ENCODE results near the gene SUV39H1.

Gene SUV39H1

GRCh38 chrX:48665991-48666390, 30.5 kb upstream of the SUV39H1 start:
- TF ChIP-seq FOXP2 (optimal IDR thresholded peaks at IDR 0.05; ENCODE audit: borderline replicate concordance, extremely low read depth, extremely low read length, insufficient read depth) (no peak), TAF1 (IDR thresholded peaks at IDR 0.05; ENCODE audit: borderline replicate concordance, insufficient read depth, low read length) (no peak), POLR2AphosphoS5 (IDR thresholded peaks at IDR 0.05; ENCODE audit: low read depth, low read length) (no peak), SIN3A (IDR thresholded peaks at IDR 0.05; ENCODE audit: borderline replicate concordance, insufficient read depth, low read length) (no peak), REST (IDR thresholded peaks at IDR 0.05; ENCODE audit: insufficient read depth in 1 of 2, low read depth in 2 of 2, low read length in 2 of 2) (no peak)

GRCh38 chrX:48666649-48667048, 29.9 kb upstream of the SUV39H1 start:
- TF ChIP-seq POLR2AphosphoS5 (IDR thresholded peaks at IDR 0.05; ENCODE audit: low read depth, low read length) = no peak
- no peak for TF ChIP-seq FOXP2 (optimal IDR thresholded peaks at IDR 0.05; ENCODE audit: borderline replicate concordance, extremely low read depth, extremely low read length, insufficient read depth)
- TF ChIP-seq REST (IDR thresholded peaks at IDR 0.05; ENCODE audit: insufficient read depth in 1 of 2, low read depth in 2 of 2, low read length in 2 of 2) = no peak
- TF ChIP-seq TAF1 (IDR thresholded peaks at IDR 0.05; ENCODE audit: borderline replicate concordance, insufficient read depth, low read length) = no peak
- no peak for TF ChIP-seq SIN3A (IDR thresholded peaks at IDR 0.05; ENCODE audit: borderline replicate concordance, insufficient read depth, low read length)

GRCh38 chrX:48667509-48667908, 29.0 kb upstream of the SUV39H1 start:
- no peak for TF ChIP-seq FOXP2 (optimal IDR thresholded peaks at IDR 0.05; ENCODE audit: borderline replicate concordance, extremely low read depth, extremely low read length, insufficient read depth)
- TF ChIP-seq POLR2AphosphoS5 (IDR thresholded peaks at IDR 0.05; ENCODE audit: low read depth, low read length) = no peak
- no peak for TF ChIP-seq TAF1 (IDR thresholded peaks at IDR 0.05; ENCODE audit: borderline replicate concordance, insufficient read depth, low read length)
- TF ChIP-seq SIN3A (IDR thresholded peaks at IDR 0.05; ENCODE audit: borderline replicate concordance, insufficient read depth, low read length) = no peak
- no peak for TF ChIP-seq REST (IDR thresholded peaks at IDR 0.05; ENCODE audit: insufficient read depth in 1 of 2, low read depth in 2 of 2, low read length in 2 of 2)

GRCh38 chrX:48676106-48676892, 20.2 kb upstream of the SUV39H1 start:
- TF ChIP-seq POLR2AphosphoS5 (IDR thresholded peaks at IDR 0.05; ENCODE audit: low read depth, low read length) (peak; percentile 79), SIN3A (IDR thresholded peaks at IDR 0.05; ENCODE audit: borderline replicate concordance, insufficient read depth, low read length) (no peak), TAF1 (IDR thresholded peaks at IDR 0.05; ENCODE audit: borderline replicate concordance, insufficient read depth, low read length) (0 out of 2 replicates have a peak, but pooled peaks have one; percentile 43)

- TF ChIP-seq POLR2AphosphoS5 (IDR thresholded peaks at IDR 0.05; ENCODE audit: low read depth, low read length) (no peak), SIN3A (IDR thresholded peaks at IDR 0.05; ENCODE audit: borderline replicate concordance, insufficient read depth, low read length) (no peak)
These were observed 19.7 kb upstream of the SUV39H1 start for GRCh38 chrX:48676893-48677270.

- no peak for TF ChIP-seq SIN3A (IDR thresholded peaks at IDR 0.05; ENCODE audit: borderline replicate concordance, insufficient read depth, low read length)
- no peak for TF ChIP-seq TAF1 (IDR thresholded peaks at IDR 0.05; ENCODE audit: borderline replicate concordance, insufficient read depth, low read length)
- no peak for TF ChIP-seq REST (IDR thresholded peaks at IDR 0.05; ENCODE audit: insufficient read depth in 1 of 2, low read depth in 2 of 2, low read length in 2 of 2)
- TF ChIP-seq POLR2AphosphoS5 (IDR thresholded peaks at IDR 0.05; ENCODE audit: low read depth, low read length) = no peak
- no peak for TF ChIP-seq FOXP2 (optimal IDR thresholded peaks at IDR 0.05; ENCODE audit: borderline replicate concordance, extremely low read depth, extremely low read length, insufficient read depth)
These were observed 19.0 kb upstream of the SUV39H1 start for GRCh38 chrX:48677516-48677915.

Data from PFSK-1 (cell line).